ENCODE results near the gene OR9Q2.

DNA sequence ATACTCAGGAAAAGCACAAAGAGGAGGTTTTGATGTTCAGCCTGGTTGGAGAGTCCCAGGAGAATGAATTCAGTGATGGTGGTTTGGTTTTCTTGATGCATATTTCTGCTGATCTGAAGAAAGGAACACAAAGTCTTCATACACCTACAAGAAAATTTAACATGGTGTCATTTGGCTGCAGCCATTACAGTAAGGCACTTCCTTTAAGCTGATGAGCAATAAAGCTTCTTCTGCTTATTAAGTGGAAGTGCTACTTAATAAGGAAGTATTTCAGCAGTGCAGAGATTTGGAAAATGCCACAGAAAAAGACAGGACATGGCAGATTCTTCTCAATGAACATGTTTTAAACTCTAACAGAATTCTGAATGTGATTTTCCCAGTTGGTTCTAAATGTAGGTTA lies 15.2 kb downstream of the OR9Q2 start, which contains the start of gene OR1S2:
- TF ChIP-seq, protein P1, sequence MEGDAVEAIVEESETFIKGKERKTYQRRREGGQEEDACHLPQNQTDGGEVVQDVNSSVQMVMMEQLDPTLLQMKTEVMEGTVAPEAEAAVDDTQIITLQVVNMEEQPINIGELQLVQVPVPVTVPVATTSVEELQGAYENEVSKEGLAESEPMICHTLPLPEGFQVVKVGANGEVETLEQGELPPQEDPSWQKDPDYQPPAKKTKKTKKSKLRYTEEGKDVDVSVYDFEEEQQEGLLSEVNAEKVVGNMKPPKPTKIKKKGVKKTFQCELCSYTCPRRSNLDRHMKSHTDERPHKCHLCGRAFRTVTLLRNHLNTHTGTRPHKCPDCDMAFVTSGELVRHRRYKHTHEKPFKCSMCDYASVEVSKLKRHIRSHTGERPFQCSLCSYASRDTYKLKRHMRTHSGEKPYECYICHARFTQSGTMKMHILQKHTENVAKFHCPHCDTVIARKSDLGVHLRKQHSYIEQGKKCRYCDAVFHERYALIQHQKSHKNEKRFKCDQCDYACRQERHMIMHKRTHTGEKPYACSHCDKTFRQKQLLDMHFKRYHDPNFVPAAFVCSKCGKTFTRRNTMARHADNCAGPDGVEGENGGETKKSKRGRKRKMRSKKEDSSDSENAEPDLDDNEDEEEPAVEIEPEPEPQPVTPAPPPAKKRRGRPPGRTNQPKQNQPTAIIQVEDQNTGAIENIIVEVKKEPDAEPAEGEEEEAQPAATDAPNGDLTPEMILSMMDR (conservative IDR thresholded peaks at IDR 0.05; ENCODE audit: low read length), result no peak
- TF ChIP-seq EZH2phosphoT487 (IDR thresholded peaks at IDR 0.05; ENCODE audit: borderline replicate concordance), result no peak
